Activated CD4-positive, alpha-beta memory T cell treated with anti-CD3 and anti-CD28 coated beads for 36 hours (primary cell): ENCODE results near the gene NUDT7. TPM values are rescaled to one million over a fixed set of nuclear protein-coding genes. Genes with fewer than 3 reads are reported as not detected.

ENCODE experiments used
- CTCF ChIA-PET: fragments of 350-600 bp; sonication (Branson Sonifier 250); formaldehyde crosslinking; loops from one replicate; lab custom pipeline; 2021; ENCODE audit warnings: antibody characterized with exemption, inconsistent platforms; lab: Charles Lee
- POLR2A ChIA-PET: fragments of 350-600 bp; sonication (Branson Sonifier 250); formaldehyde crosslinking; loops from one replicate; lab custom pipeline; 2021; ENCODE audit warnings: antibody characterized with exemption; lab: Charles Lee
- DNase-seq: peaks from one replicate; pipeline ENCODE4 v3.0.0-alpha.2; 2020
- H3K27ac Mint-ChIP-seq: one replicate; pipeline ENCODE4 v1.8.0; 2021; ENCODE audit warnings: mixed read lengths
- H3K27me3 Mint-ChIP-seq: one replicate; pipeline ENCODE4 v1.8.0; 2021; ENCODE audit warnings: mixed read lengths
- H3K36me3 Mint-ChIP-seq: one replicate; pipeline ENCODE4 v1.8.0; 2021; ENCODE audit warnings: mixed read lengths
- H3K4me1 Mint-ChIP-seq: one replicate; pipeline ENCODE4 v1.8.0; 2021; ENCODE audit warnings: low read depth, mixed read lengths
- H3K4me3 Mint-ChIP-seq: one replicate; pipeline ENCODE4 v1.8.0; 2021; ENCODE audit warnings: mild to moderate bottlenecking, mixed read lengths
- H3K9me3 Mint-ChIP-seq: one replicate; pipeline ENCODE4 v1.8.0; 2021; ENCODE audit warnings: mixed read lengths
- intact Hi-C: fragments of 100-400 bp; cut with micrococcal nuclease; formaldehyde crosslinking; loops from one replicate; pipeline ENCODE4 v1.15.1; 2023
- total RNA-seq, 2 experiments: library from RNA; stranded (reverse); gene quantifications; one replicate each; pipeline ENCODE4 v1.2.3, GENCODE V29; 2021

The NUDT7 gene
- total RNA-seq, 2 experiments from 2014 or later: 8.2 to 10.1 TPM

- ChIA-PET CTCF (no interaction called here), POLR2A (no interaction called here)
- intact Hi-C loops: no loop called here
- Mint-ChIP-seq H3K27me3 (peaks cover 3% of the 10 kb centered on the region), H3K4me1 (no peaks in the 10 kb centered on the region), H3K27ac (no peak overlapping the region), H3K9me3 (no peaks in the 10 kb centered on the region), H3K4me3 (no peak overlapping the region), H3K36me3 (no peaks in the 10 kb centered on the region)
- DNase-seq: no peak
Measured at GRCh38 chr16:77760800-77761199, 38.5 kb downstream of the NUDT7 start.

DNA sequence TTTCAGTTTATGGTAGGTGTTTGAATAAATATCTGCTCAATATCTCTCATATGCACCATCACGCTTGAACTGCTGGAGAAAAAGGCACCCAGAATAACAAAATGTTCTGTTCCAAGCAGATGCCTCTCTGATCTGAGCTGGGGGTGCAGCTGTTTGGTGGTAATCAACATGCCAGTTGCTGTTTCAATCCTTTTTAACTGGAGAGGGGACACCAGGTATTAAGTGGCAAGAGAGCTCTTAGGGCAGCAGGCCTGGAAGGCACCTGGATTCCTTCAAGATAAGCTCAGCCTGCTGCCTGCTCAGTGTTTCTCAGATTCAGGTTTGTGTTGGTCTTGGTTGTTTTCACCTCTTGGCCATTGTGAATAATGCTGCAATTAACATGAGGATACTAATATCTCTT is 38.9 kb downstream of the NUDT7 start:
- H3K4me3 Mint-ChIP-seq: no peak overlapping the region
- intact Hi-C loops: no loop called here
- H3K9me3 Mint-ChIP-seq: no peaks in the 10 kb centered on the region
- H3K27ac Mint-ChIP-seq: no peak overlapping the region
- CTCF ChIA-PET: interaction anchor here (0.7 kb wide), 1 partner anchor 80 kb away, joined by 3 read pairs; no protein-coding TSS in a partner anchor
- no peaks in the 10 kb centered on the region for H3K36me3 Mint-ChIP-seq
- POLR2A ChIA-PET: no interaction called here
- DNase-seq: no peak
- H3K27me3 Mint-ChIP-seq: peaks cover 3% of the 10 kb centered on the region
- no peaks in the 10 kb centered on the region for H3K4me1 Mint-ChIP-seq

GRCh38 chr16:77762262-77762661 is 39.9 kb downstream of the NUDT7 start:
- Mint-ChIP-seq H3K4me3 (no peak overlapping the region), H3K27me3 (peaks cover 1% of the 10 kb centered on the region), H3K4me1 (no peaks in the 10 kb centered on the region), H3K36me3 (no peaks in the 10 kb centered on the region), H3K27ac (no peak overlapping the region), H3K9me3 (no peaks in the 10 kb centered on the region)
- ChIA-PET CTCF (no interaction called here), POLR2A (no interaction called here)
- DNase-seq: no peak
- intact Hi-C loops: no loop called here

GRCh38 chr16:77763994-77764393 is 41.7 kb downstream of the NUDT7 start:
- H3K4me3 Mint-ChIP-seq: no peak overlapping the region
- no peak for DNase-seq
- H3K36me3 Mint-ChIP-seq: no peaks in the 10 kb centered on the region
- CTCF ChIA-PET: no interaction called here
- no peak overlapping the region for H3K27ac Mint-ChIP-seq
- intact Hi-C loops: no loop called here
- no peaks in the 10 kb centered on the region for H3K9me3 Mint-ChIP-seq
- H3K27me3 Mint-ChIP-seq: peaks cover 4% of the 10 kb centered on the region
- POLR2A ChIA-PET: no interaction called here
- H3K4me1 Mint-ChIP-seq: no peaks in the 10 kb centered on the region

- H3K9me3 Mint-ChIP-seq: no peaks in the 10 kb centered on the region
- ChIA-PET POLR2A (no interaction called here), CTCF (no interaction called here)
- no peaks in the 10 kb centered on the region for H3K36me3 Mint-ChIP-seq
- DNase-seq: no peak
- no peak overlapping the region for H3K4me3 Mint-ChIP-seq
- no peaks in the 10 kb centered on the region for H3K4me1 Mint-ChIP-seq
- peaks cover 3% of the 10 kb centered on the region for H3K27me3 Mint-ChIP-seq
- no peak overlapping the region for H3K27ac Mint-ChIP-seq
- intact Hi-C loops: no loop called here
Measured at GRCh38 chr16:77767211-77767610, 44.9 kb downstream of the NUDT7 start.

GRCh38 chr16:77767826-77768225 is 45.5 kb downstream of the NUDT7 start:
- intact Hi-C loops: no loop called here
- Mint-ChIP-seq H3K27me3 (peaks cover 3% of the 10 kb centered on the region), H3K9me3 (no peaks in the 10 kb centered on the region), H3K36me3 (no peaks in the 10 kb centered on the region), H3K27ac (no peak overlapping the region), H3K4me1 (no peaks in the 10 kb centered on the region), H3K4me3 (no peak overlapping the region)
- ChIA-PET POLR2A (no interaction called here), CTCF (no interaction called here)
- no peak for DNase-seq

DNA sequence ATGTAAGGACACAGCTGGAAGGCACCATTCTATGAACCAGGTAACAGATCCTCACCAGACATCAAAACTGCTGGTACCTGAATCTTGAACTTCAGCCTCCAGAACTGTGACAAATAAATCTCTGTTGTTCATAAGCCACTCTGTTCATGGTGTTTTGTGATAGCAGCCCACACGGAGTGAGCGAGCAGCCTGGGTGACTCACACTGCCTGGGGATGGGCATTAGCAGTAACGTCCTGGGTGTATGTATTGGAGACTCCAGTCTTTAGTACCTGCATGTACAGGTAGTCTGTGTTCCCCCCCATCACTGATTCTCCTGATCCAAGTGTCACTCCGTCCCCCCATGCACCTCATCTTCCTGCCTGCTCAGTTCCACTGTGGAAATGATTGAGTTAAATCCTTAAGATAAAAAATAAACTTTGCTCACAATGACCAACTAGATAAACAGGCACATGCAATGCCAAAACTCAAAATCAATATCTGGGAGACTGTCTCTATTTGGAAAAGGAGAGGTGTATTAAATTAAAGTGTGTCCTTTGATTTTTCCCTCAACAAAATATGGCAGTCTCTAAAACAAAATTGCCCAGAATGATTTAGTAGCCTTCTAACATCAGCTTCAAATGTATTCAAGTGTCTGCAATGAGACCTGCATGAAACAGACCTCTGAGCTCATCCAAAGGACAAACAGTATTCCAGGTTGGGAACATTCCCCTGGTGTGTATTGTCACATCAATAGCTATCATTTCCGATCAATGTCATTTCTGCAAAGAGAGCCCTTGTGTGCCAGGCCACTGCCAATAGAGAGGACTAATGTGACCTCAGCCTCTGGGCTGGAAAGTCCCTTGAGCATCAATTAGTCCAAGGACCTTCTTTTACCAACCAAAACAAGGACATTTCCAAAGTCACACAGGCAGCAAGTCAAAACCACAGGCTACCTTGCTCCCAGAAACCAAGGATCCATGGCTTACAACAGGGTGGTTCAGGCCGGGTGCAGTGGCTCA is 53.9 kb downstream of the NUDT7 start:
- no peaks in the 10 kb centered on the region for H3K4me1 Mint-ChIP-seq
- CTCF ChIA-PET: no interaction called here
- intact Hi-C loops: no loop called here
- H3K27me3 Mint-ChIP-seq: no peaks in the 10 kb centered on the region
- H3K27ac Mint-ChIP-seq: no peak overlapping the region
- H3K9me3 Mint-ChIP-seq: no peaks in the 10 kb centered on the region
- POLR2A ChIA-PET: no interaction called here
- no peaks in the 10 kb centered on the region for H3K36me3 Mint-ChIP-seq
- no peak for DNase-seq
- no peak overlapping the region for H3K4me3 Mint-ChIP-seq

DNA sequence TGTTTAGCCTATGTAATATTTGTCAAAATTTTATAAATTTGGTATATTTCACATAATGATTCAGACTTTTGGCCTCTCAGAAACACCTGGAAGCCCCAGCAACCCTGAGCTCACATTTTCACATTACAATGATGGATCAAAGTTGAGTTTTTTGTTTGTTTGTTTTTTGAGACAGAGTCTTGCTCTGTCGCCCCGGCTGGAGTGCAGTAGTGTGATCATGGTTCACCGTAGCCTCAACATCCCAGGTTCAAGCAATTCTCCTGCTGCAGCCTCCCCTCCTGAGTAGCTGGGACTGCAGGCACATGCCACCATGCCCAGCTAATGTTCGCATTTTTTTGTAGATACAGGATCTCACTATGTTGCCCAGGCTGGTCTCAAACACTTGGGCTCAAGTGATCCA is 55.4 kb downstream of the NUDT7 start:
- H3K4me3 Mint-ChIP-seq: no peak overlapping the region

DNA sequence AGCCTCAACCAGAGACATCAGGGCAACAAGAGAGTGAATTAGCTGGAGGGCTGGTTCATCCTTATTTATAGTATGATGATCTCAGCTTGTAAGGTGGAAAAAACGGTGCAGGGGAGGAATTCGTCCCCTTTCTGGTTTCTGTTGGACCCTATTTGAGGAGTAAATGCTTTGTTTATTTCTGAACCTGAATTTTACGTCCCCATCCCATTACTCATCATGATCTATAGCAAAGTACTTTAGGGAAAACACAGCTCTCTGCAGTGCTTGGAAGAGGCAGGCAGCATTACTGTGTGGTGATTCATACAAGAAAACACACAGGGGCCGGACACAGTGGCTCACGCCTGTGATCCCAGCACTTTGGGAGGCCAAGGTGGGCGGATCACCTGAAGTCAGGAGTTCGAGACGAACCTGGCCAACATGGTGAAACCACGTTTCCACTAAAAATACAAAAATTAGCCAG is 58.1 kb downstream of the NUDT7 start:
- intact Hi-C loops: no loop called here

More for the DNA sequence above, 55.4 kb downstream of the NUDT7 start:
- ChIA-PET CTCF (no interaction called here), POLR2A (no interaction called here)
- Mint-ChIP-seq H3K27ac (no peak overlapping the region), H3K9me3 (no peaks in the 10 kb centered on the region), H3K36me3 (no peaks in the 10 kb centered on the region), H3K4me1 (no peaks in the 10 kb centered on the region), H3K27me3 (no peaks in the 10 kb centered on the region)
- intact Hi-C loops: no loop called here
- DNase-seq: no peak

DNA sequence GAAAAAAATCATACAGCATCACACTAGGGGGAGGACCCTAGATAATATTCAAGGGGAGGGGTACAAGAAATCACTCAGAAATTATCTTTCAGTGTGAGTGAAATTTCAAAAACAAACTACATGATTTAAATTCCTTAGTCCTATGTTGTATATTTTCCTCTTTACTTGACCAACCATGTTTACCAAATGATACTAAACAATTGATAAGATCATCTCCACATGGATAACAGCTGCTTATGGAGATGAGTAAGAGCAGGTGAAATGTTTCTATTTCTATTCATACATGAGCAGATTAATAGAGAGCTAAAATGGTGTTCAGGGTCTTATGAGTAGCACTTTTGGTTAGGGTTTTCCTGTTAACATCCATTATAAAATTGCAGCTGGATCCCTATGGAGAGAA is 58.8 kb downstream of the NUDT7 start:
- ChIA-PET POLR2A (no interaction called here), CTCF (no interaction called here)
- intact Hi-C loops: no loop called here
- H3K9me3 Mint-ChIP-seq: no peaks in the 10 kb centered on the region
- no peaks in the 10 kb centered on the region for H3K36me3 Mint-ChIP-seq
- H3K27ac Mint-ChIP-seq: no peak overlapping the region
- peaks cover 5% of the 10 kb centered on the region for H3K27me3 Mint-ChIP-seq
- H3K4me3 Mint-ChIP-seq: no peak overlapping the region
- H3K4me1 Mint-ChIP-seq: no peaks in the 10 kb centered on the region
- no peak for DNase-seq

More for the DNA sequence above, 58.1 kb downstream of the NUDT7 start:
- no peak for DNase-seq
- Mint-ChIP-seq H3K4me3 (no peak overlapping the region), H3K4me1 (no peaks in the 10 kb centered on the region), H3K27me3 (peaks cover under 1% of the 10 kb centered on the region), H3K36me3 (no peaks in the 10 kb centered on the region), H3K27ac (no peak overlapping the region), H3K9me3 (no peaks in the 10 kb centered on the region)
- CTCF ChIA-PET: interaction anchor here (0.6 kb wide), 1 partner anchor 23 kb away, joined by 3 read pairs; no protein-coding TSS in a partner anchor
- POLR2A ChIA-PET: no interaction called here

- intact Hi-C loops: no loop called here
- no peak for DNase-seq
- no peaks in the 10 kb centered on the region for H3K9me3 Mint-ChIP-seq
- H3K27me3 Mint-ChIP-seq: peaks cover 19% of the 10 kb centered on the region
- H3K4me3 Mint-ChIP-seq: no peak overlapping the region
- H3K27ac Mint-ChIP-seq: no peak overlapping the region
- ChIA-PET POLR2A (no interaction called here), CTCF (no interaction called here)
- no peaks in the 10 kb centered on the region for H3K4me1 Mint-ChIP-seq
- H3K36me3 Mint-ChIP-seq: no peaks in the 10 kb centered on the region
Measured at GRCh38 chr16:77782694-77783093, 60.4 kb downstream of the NUDT7 start.

- POLR2A ChIA-PET: no interaction called here
- H3K4me1 Mint-ChIP-seq: peaks cover 12% of the 10 kb centered on the region
Measured at GRCh38 chr16:77784441-77785372, 62.4 kb downstream of the NUDT7 start.

More at GRCh38 chr16:77784441-77785372, 62.4 kb downstream of the NUDT7 start:
- intact Hi-C loops: loop anchor here (5.0 kb wide), 2 partner anchors 62 to 107 kb away; partner anchors contain the start of gene NUDT7
- CTCF ChIA-PET: interaction anchor here (1.3 kb wide), 1 partner anchor 186 kb away, joined by 3 read pairs; no protein-coding TSS in a partner anchor
- Mint-ChIP-seq H3K36me3 (no peaks in the 10 kb centered on the region), H3K27ac (no peak overlapping the region), H3K9me3 (no peaks in the 10 kb centered on the region), H3K27me3 (peaks cover 36% of the 10 kb centered on the region), H3K4me3 (no peak overlapping the region)
- DNase-seq: no peak
